Aorta (tissue), 5 donors: ENCODE data around the gene SEC31B. TPM values are rescaled to one million over a fixed set of nuclear protein-coding genes. Genes with fewer than 3 reads are reported as not detected.

ENCODE experiments used
- ATAC-seq: fragments of 200-7000 bp; cut with Tn5 transposase; one replicate; pipeline ENCODE4 v1.9.1; 2022; ENCODE audit warnings: moderate library complexity; ENCODE audit not compliant: low FRiP score
- DNase-seq, 2 donors: peaks; one replicate each; pipeline ENCODE4 v3.0.0-alpha.2; 2020
- H3K27ac ChIP-seq, 2 donors: one replicate each; pipeline ENCODE4 v1.5.1; 2013; ENCODE audit warnings: low read length in 2 of 2, mild to moderate bottlenecking in 2 of 2, moderate library complexity in 2 of 2, control low read depth in 1 of 2, inconsistent platforms in 1 of 2, low read depth in 1 of 2
- H3K27me3 ChIP-seq, 2 donors: one replicate each; pipeline ENCODE4 v1.6.1; 2013; ENCODE audit warnings: control low read depth in 1 of 2, low read length in 1 of 2, mild to moderate bottlenecking in 1 of 2, moderate library complexity in 1 of 2; ENCODE audit not compliant: insufficient read depth in 2 of 2, control insufficient read depth in 1 of 2
- H3K36me3 ChIP-seq, 2 donors: one replicate each; pipeline ENCODE4 v1.6.1; 2013; ENCODE audit warnings: control low read depth in 1 of 2, low read length in 1 of 2, mild to moderate bottlenecking in 1 of 2; ENCODE audit not compliant: insufficient read depth in 2 of 2, control insufficient read depth in 1 of 2
- H3K4me1 ChIP-seq, 2 donors: one replicate each; pipeline ENCODE4 v1.6.1; 2013; ENCODE audit warnings: low read length in 2 of 2, control low read depth in 1 of 2, mild to moderate bottlenecking in 1 of 2, moderate library complexity in 1 of 2; ENCODE audit not compliant: insufficient read depth in 2 of 2, control insufficient read depth in 1 of 2
- H3K4me3 ChIP-seq, 2 donors: one replicate each; pipeline ENCODE4 v1.5.1; 2013; ENCODE audit warnings: low read length in 2 of 2, control low read depth in 1 of 2, mild to moderate bottlenecking in 1 of 2
- H3K9me3 ChIP-seq: one replicate; pipeline ENCODE4 v1.6.1; 2013; ENCODE audit warnings: mild to moderate bottlenecking, low read length; ENCODE audit not compliant: control insufficient read depth
- WGBS, 2 donors: extraction: QIAGEN DNeasy Blood & Tissue Kit; methylation state at CpG; one replicate each; pipeline ENCODE4 v1.1.7; 2013; 5-methylcytosine and 5-hydroxymethylcytosine counted together
- intact Hi-C, 2 donors: fragments of 100-400 bp; cut with DNase I; formaldehyde crosslinking; loops; one replicate each; pipeline versions ENCODE4 v1.14.2 to v1.15.0; 2022
- polyA plus RNA-seq, 2 donors: library from polyadenylated mRNA; stranded (reverse); fragments of 200-250 nt; gene quantifications; one replicate each; pipeline ENCODE4 v1.2.3, GENCODE V29; 2013
- total RNA-seq, 2 donors: library from RNA; stranded (reverse); fragmentation: NEBNext Ultra II Directional; extraction: Animal tissue kit (Norgen Biotek cat#: 25700); gene quantifications; one replicate each; pipeline ENCODE4 v1.2.1, GENCODE V29; 2021
- donor health status: healthy with polysubstance abuse.
- donor health status: Bipolar disorder and iron deficiency.
- donor health status: DM: no; HTN: no; CAD: no.
- donor health status: DM: no; HTN: no; CAD: no.
- donor health status: DM: yes; HTN: yes; CAD: no.

The SEC31B gene
- total and polyA plus RNA-seq, 4 donors, result 4.6 to 20.0 (median 12.8) TPM

- ATAC-seq (no peak), DNase-seq (no peak)
- H3K9me3 ChIP-seq, result peaks cover 3% of the 10 kb centered on the region
- no peaks in the 10 kb centered on the region for H3K36me3 ChIP-seq
- no peaks in the 10 kb centered on the region for H3K4me1 ChIP-seq
- no peak overlapping the region for H3K27ac ChIP-seq
- no peak overlapping the region for H3K4me3 ChIP-seq
- WGBS, 2 donors, result 83% methylated on average over 4 of the region's 4 CpGs
- H3K27me3 ChIP-seq, result peaks cover 0 to 4% of the 10 kb centered on the region in 2 donors
- intact Hi-C loops, result no loop called here
Measured at GRCh38 chr10:100448951-100449350, 70.7 kb downstream of the SEC31B start.

DNA sequence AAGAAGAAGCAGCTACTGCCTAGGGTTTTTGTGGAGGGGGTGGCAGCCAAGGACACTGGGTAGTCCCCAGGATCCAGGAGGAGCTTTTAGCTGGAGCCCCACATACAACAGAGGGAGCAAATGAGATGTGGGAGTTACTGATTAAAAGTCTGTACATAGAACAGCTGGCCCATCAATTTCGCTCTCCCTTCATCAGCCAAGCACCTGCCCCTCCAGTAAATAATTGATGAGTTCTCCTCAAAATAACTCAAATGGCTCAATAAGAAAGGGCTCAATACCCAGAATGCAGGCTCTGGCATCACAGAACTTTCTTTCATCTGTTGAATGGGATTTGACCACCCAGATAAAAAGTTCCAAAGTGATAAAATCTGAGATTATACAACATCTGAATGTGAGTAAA lies 72.0 kb downstream of the SEC31B start:
- Histone ChIP-seq H3K4me3 (no peak overlapping the region), H3K27me3 (peaks cover 0 to 4% of the 10 kb centered on the region in 2 donors), H3K9me3 (peaks cover 3% of the 10 kb centered on the region), H3K36me3 (no peaks in the 10 kb centered on the region), H3K4me1 (no peaks in the 10 kb centered on the region), H3K27ac (no peak overlapping the region)
- DNase-seq, result no peak
- intact Hi-C loops, result no loop called here
- WGBS, 2 donors, result 74 to 90% methylated on average over 1 of the region's 1 CpG
- no peak for ATAC-seq

DNA sequence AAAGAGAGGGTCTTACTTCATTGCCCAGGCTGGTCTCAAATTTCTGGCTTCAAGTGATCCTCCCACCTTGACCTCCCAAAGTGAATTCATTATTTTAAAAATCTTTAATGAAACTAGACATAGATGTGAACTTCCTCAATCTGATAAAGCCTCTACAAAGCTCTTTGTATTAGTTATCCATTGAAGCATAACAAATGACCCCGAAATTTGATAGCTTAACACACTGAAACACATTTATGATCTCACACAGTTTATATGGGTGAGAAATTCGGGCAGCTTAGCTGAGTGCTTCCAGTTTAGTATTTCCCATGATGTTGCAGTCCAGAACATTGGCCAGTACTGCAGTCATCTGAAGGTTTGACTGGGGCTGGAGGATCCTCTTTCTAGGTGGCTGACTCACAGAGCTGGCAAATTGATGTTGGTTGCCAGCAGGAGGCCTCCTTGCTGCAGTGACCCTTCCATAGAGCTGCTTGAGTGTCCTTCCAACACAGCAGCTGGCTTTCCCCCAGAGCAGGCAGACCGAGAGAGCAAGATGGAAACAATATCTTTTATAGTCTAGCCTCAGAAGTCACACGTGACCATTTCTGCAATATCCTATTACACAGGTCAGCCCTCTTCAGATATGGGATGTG lies 73.4 kb downstream of the SEC31B start:
- no peaks in the 10 kb centered on the region for H3K4me1 ChIP-seq
- WGBS, 2 donors, result 67 to 72% methylated on average over 4 of the region's 4 CpGs
- DNase-seq, result no peak
- intact Hi-C loops, result no loop called here
- peaks cover 3% of the 10 kb centered on the region for H3K9me3 ChIP-seq
- H3K27ac ChIP-seq, result no peak overlapping the region
- H3K4me3 ChIP-seq, result no peak overlapping the region
- no peak for ATAC-seq
- H3K36me3 ChIP-seq, result no peaks in the 10 kb centered on the region
- peaks cover 0 to 4% of the 10 kb centered on the region in 2 donors for H3K27me3 ChIP-seq

- ATAC-seq, result no peak
- peaks cover 3% of the 10 kb centered on the region for H3K9me3 ChIP-seq
- no peaks in the 10 kb centered on the region for H3K4me1 ChIP-seq
- H3K36me3 ChIP-seq, result no peaks in the 10 kb centered on the region
- no peak for DNase-seq
- no peak overlapping the region for H3K4me3 ChIP-seq
- no peak overlapping the region for H3K27ac ChIP-seq
- peaks cover 0 to 3% of the 10 kb centered on the region in 2 donors for H3K27me3 ChIP-seq
- WGBS, 2 donors, result 70 to 75% methylated on average over 3 of the region's 3 CpGs
- intact Hi-C loops, result no loop called here
Measured at GRCh38 chr10:100442548-100442947, 77.1 kb downstream of the SEC31B start.

- no peak for DNase-seq
- Histone ChIP-seq H3K9me3 (no peaks in the 10 kb centered on the region), H3K4me1 (no peaks in the 10 kb centered on the region), H3K27ac (no peak overlapping the region), H3K4me3 (no peak overlapping the region), H3K27me3 (no peaks in the 10 kb centered on the region), H3K36me3 (no peaks in the 10 kb centered on the region)
- no peak for ATAC-seq
- intact Hi-C loops, result loop anchor here in 1 of 2 donors (10.0 kb wide), 1 partner anchor 76 kb away; the partner anchor contains the start of gene SEC31B
- WGBS, 2 donors, result 88 to 89% methylated on average over 6 of the region's 6 CpGs
Measured at GRCh38 chr10:100438674-100439315, 80.9 kb downstream of the SEC31B start.

Other genes with a start within 250 kb of the SEC31B start
- gene BLOC1S2, start 233.2 kb downstream of the SEC31B start, total RNA-seq, result 10 to 100 TPM; 21.9 to 26.4 TPM
- gene BLOC1S2, start 233.2 kb downstream of the SEC31B start, polyA plus RNA-seq, result 10 to 100 TPM; 30.7 to 58.4 TPM
- 1 to 10 TPM in 1 of 2 donors, under 1 TPM in 1; 0.71 to 1.1 TPM for gene PKD2L1, start 189.6 kb downstream of the SEC31B start, total RNA-seq
- under 1 TPM; 0.25 to 0.87 TPM for gene PKD2L1, start 189.6 kb downstream of the SEC31B start, polyA plus RNA-seq
- 10 to 100 TPM; 22.7 to 47.3 TPM for gene SCD, start 172.6 kb downstream of the SEC31B start, total RNA-seq
- 10 to 100 TPM in 1 of 2 donors, 1 to 10 TPM in 1; 1.6 to 12.6 TPM for gene SCD, start 172.6 kb downstream of the SEC31B start, polyA plus RNA-seq
- gene WNT8B, start 56.9 kb downstream of the SEC31B start, total RNA-seq, result not detected
- not detected for gene WNT8B, start 56.9 kb downstream of the SEC31B start, polyA plus RNA-seq
- 100 to 1,000 TPM; 127 TPM for gene NDUFB8, start 10.0 kb upstream of the SEC31B start, total RNA-seq
- 100 to 1,000 TPM; 322 to 337 TPM for gene NDUFB8, start 10.0 kb upstream of the SEC31B start, polyA plus RNA-seq
- gene HIF1AN, start 16.1 kb upstream of the SEC31B start, total RNA-seq, result 10 to 100 TPM; 35.8 to 42.7 TPM
- 10 to 100 TPM in 1 of 2 donors, 1 to 10 TPM in 1; 6.0 to 10.8 TPM for gene HIF1AN, start 16.1 kb upstream of the SEC31B start, polyA plus RNA-seq
- not detected for gene PAX2, start 225.7 kb upstream of the SEC31B start, total RNA-seq
- gene PAX2, start 225.7 kb upstream of the SEC31B start, polyA plus RNA-seq, result not detected